MM.1S (cell line): ENCODE data around the gene STX1B.

ENCODE experiments used
- DNase-seq: peaks from one replicate; pipeline ENCODE4 v3.0.0-alpha.2; 2015
- H2AFZ ChIP-seq: fragments of 300-600 bp; sonication (generic); 2 replicates; pipeline ENCODE4 v1.6.0; 2016; ENCODE audit warnings: antibody characterized with exemption, low read length
- H3F3A ChIP-seq: fragments of 300-600 bp; sonication (generic); 2 replicates; pipeline ENCODE4 v1.6.1; 2016; ENCODE audit warnings: mild to moderate bottlenecking, antibody characterized with exemption, low read length, moderate library complexity, mixed read lengths; ENCODE audit not compliant: insufficient read depth
- H3K27ac ChIP-seq: fragments of 300-600 bp; sonication (generic); 2 replicates; pipeline ENCODE4 v1.5.1; 2016; ENCODE audit warnings: mild to moderate bottlenecking, low read length
- H3K27me3 ChIP-seq: fragments of 300-600 bp; sonication (generic); replicated peaks from 2 replicates; pipeline ENCODE4 v1.6.0; 2016; ENCODE audit warnings: low read length; ENCODE audit not compliant: insufficient read depth
- H3K36me3 ChIP-seq: fragments of 300-600 bp; sonication (generic); replicated peaks from 2 replicates; pipeline ENCODE4 v1.6.1; 2016; ENCODE audit warnings: mild to moderate bottlenecking, low read length, mixed read lengths; ENCODE audit not compliant: insufficient read depth
- H3K4me1 ChIP-seq: fragments of 300-600 bp; sonication (generic); 2 replicates; pipeline ENCODE4 v1.6.1; 2016; ENCODE audit warnings: low read length, mixed read lengths
- H3K4me2 ChIP-seq: fragments of 300-600 bp; sonication (generic); 2 replicates; pipeline ENCODE4 v1.6.0; 2016; ENCODE audit warnings: low read depth, low read length
- H3K4me3 ChIP-seq: fragments of 300-600 bp; sonication (generic); 2 replicates; pipeline ENCODE4 v1.5.1; 2016; ENCODE audit warnings: low read length, mixed read lengths
- H3K79me2 ChIP-seq: fragments of 300-600 bp; sonication (generic); 2 replicates; pipeline ENCODE4 v1.6.1; 2016; ENCODE audit warnings: mixed run types, low read length, mixed read lengths
- H3K9ac ChIP-seq: fragments of 300-600 bp; sonication (generic); 2 replicates; pipeline ENCODE4 v1.6.1; 2016; ENCODE audit warnings: low read length, mixed read lengths
- H3K9me2 ChIP-seq: fragments of 300-600 bp; sonication (generic); replicated peaks from 2 replicates; pipeline ENCODE4 v1.6.1; 2016; ENCODE audit warnings: mild to moderate bottlenecking, low read length, mixed read lengths; ENCODE audit not compliant: insufficient read depth
- H3K9me3 ChIP-seq: fragments of 300-600 bp; sonication (generic); replicated peaks from 2 replicates; pipeline ENCODE4 v1.6.1; 2016; ENCODE audit warnings: mild to moderate bottlenecking, low read length, mixed read lengths; ENCODE audit not compliant: insufficient read depth
- H4K20me1 ChIP-seq: fragments of 300-600 bp; sonication (generic); 2 replicates; pipeline ENCODE4 v1.6.1; 2016; ENCODE audit warnings: mild to moderate bottlenecking, low read length, moderate library complexity, mixed read lengths; ENCODE audit not compliant: insufficient read depth
- EZH2 ChIP-seq: fragments of 300-600 bp; sonication (generic); optimal IDR thresholded peaks from 2 replicates; pipeline ENCODE3; 2017; ENCODE audit warnings: low read depth, mild to moderate bottlenecking, antibody characterized with exemption, low read length, mixed read lengths
- EZH2phosphoT487 ChIP-seq: fragments of 300-600 bp; sonication (generic); IDR thresholded peaks from 2 replicates; pipeline ENCODE4 v1.6.1; 2018; ENCODE audit warnings: antibody characterized with exemption, low read length
- TF ChIP-seq, protein P1 (sequence below): fragments of 300-600 bp; sonication (generic); IDR thresholded peaks from 2 replicates; pipeline ENCODE4 v1.5.1; 2016; ENCODE audit warnings: antibody characterized with exemption, low read length, mixed read lengths

Gene STX1B

DNA sequence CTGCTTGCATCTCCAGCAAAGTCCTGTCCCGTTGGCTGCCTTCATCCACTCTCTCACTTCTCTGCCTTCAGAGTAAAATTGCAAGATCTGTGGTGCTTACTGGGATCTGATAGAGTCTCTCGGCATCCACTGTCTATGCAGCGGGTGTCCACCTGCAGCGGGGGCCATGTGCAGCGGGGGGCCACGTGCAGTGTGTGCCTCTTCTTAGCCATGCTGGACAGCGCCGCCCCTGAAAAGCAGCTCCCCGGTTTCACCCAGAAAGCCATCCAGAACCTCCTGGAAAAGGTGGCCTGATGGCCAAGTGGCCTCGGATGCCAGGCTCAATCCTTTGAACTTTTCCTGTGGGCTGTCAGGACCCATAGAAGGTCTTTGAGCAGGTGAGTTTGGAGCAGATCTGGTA is 32.4 kb upstream of the STX1B start:
- no peak overlapping the region for H3K27ac ChIP-seq
- H3K9ac ChIP-seq: no peak overlapping the region
- H4K20me1 ChIP-seq: no peaks in the 10 kb centered on the region
- no peak overlapping the region for H3K4me2 ChIP-seq
- no peak overlapping the region for H3K4me3 ChIP-seq
- no peak for DNase-seq
- H3K36me3 ChIP-seq: no peaks in the 10 kb centered on the region
- no peak overlapping the region for H2AFZ ChIP-seq
- H3K9me2 ChIP-seq: no peaks in the 10 kb centered on the region
- no peaks in the 10 kb centered on the region for H3K79me2 ChIP-seq
- H3K27me3 ChIP-seq: no peaks in the 10 kb centered on the region
- no peaks in the 10 kb centered on the region for H3K4me1 ChIP-seq
- no peak for TF ChIP-seq EZH2
- TF ChIP-seq, protein P1, sequence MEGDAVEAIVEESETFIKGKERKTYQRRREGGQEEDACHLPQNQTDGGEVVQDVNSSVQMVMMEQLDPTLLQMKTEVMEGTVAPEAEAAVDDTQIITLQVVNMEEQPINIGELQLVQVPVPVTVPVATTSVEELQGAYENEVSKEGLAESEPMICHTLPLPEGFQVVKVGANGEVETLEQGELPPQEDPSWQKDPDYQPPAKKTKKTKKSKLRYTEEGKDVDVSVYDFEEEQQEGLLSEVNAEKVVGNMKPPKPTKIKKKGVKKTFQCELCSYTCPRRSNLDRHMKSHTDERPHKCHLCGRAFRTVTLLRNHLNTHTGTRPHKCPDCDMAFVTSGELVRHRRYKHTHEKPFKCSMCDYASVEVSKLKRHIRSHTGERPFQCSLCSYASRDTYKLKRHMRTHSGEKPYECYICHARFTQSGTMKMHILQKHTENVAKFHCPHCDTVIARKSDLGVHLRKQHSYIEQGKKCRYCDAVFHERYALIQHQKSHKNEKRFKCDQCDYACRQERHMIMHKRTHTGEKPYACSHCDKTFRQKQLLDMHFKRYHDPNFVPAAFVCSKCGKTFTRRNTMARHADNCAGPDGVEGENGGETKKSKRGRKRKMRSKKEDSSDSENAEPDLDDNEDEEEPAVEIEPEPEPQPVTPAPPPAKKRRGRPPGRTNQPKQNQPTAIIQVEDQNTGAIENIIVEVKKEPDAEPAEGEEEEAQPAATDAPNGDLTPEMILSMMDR: no peak
- no peak for TF ChIP-seq EZH2phosphoT487
- no peaks in the 10 kb centered on the region for H3K9me3 ChIP-seq
- no peaks in the 10 kb centered on the region for H3F3A ChIP-seq

DNA sequence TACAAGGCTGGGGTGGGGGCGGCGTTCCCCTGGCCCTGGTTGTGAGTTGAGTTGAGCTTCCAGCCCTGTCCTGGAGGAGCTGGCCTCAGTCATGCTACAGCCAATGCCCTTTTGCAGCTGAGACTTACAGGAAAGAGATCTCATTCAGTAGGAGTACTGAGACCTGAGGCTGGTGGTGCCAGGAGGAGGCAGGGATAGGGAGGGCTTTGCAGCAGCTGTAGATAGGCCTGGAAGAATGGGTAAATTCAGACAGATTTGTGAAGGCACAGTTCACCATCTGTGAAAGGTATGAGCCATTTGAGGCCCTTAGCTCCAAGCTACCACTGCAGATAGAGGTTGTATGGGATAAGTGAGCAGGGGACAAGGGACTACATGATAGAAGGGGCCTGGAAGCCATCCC is 28.6 kb upstream of the STX1B start:
- no peak for DNase-seq
- Histone ChIP-seq H3F3A (no peaks in the 10 kb centered on the region), H2AFZ (no peak overlapping the region), H3K4me1 (no peaks in the 10 kb centered on the region), H3K27ac (no peak overlapping the region), H3K4me2 (no peak overlapping the region), H3K9me2 (no peaks in the 10 kb centered on the region), H3K9ac (no peak overlapping the region), H3K79me2 (peaks cover 7% of the 10 kb centered on the region), H3K9me3 (no peaks in the 10 kb centered on the region), H3K36me3 (no peaks in the 10 kb centered on the region), H3K27me3 (no peaks in the 10 kb centered on the region), H3K4me3 (no peak overlapping the region), H4K20me1 (no peaks in the 10 kb centered on the region)
- TF ChIP-seq, protein P1: no peak
- TF ChIP-seq EZH2 (no peak), EZH2phosphoT487 (no peak)

DNA sequence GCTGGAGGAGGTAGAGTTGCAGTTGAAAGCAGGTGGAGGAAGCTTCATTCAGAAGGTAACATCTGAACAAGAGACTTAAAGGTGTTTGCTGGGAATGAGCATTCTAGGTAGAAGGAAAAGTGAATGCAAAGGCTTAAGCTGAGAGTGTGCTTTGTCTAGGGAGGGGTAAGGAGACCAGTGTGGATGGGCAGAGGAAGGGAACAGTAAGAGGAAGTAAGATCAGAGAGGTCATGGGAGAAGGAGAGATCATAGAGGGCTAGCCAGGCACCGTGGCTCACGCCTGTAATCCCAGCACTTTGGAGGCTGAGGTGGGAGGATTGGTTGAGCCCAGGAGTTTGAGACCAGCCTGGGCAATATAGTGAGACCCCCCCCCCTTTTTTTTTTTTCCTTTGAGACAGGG is 26.3 kb upstream of the STX1B start:
- H3K4me2 ChIP-seq: no peak overlapping the region
- 0 out of 2 replicates have a peak, but pooled peaks cover 5% of the 10 kb centered on the region for H3K4me1 ChIP-seq
- no peak for DNase-seq
- H3K27ac ChIP-seq: no peak overlapping the region
- no peak overlapping the region for H3K4me3 ChIP-seq
- H3F3A ChIP-seq: peaks cover 13% of the 10 kb centered on the region; the same call in 1 of the 2 replicates
- no peak overlapping the region for H2AFZ ChIP-seq
- H4K20me1 ChIP-seq: no peaks in the 10 kb centered on the region
- peaks cover 14% of the 10 kb centered on the region for H3K79me2 ChIP-seq
- no peaks in the 10 kb centered on the region for H3K27me3 ChIP-seq
- H3K9me2 ChIP-seq: no peaks in the 10 kb centered on the region
- H3K9me3 ChIP-seq: no peaks in the 10 kb centered on the region
- no peaks in the 10 kb centered on the region for H3K36me3 ChIP-seq
- H3K9ac ChIP-seq: no peak overlapping the region
- TF ChIP-seq EZH2: no peak
- TF ChIP-seq EZH2phosphoT487: no peak
- TF ChIP-seq, protein P1: no peak
